Esophagus squamous epithelium (tissue), 4 donors: ENCODE measurements around the gene NAPB.

Experiments
- POLR2A ChIP-seq, 4 donors: fragments of 450-650 bp; IDR thresholded peaks; one replicate each; pipeline ENCODE4 v1.6.1; 2017; ENCODE audit warnings: antibody characterized with exemption in 4 of 4, mild to moderate bottlenecking in 4 of 4, moderate library complexity in 3 of 4
- TF ChIP-seq, protein P1 (sequence below), 6 experiments: fragments of 450-650 bp in 4 of 6; fragments of 200-600 bp in 2 of 6; sonication (generic) in 2 of 6; IDR thresholded peaks; one replicate each; pipeline ENCODE4 v1.5.1; 2016 to 2019; ENCODE audit warnings: antibody characterized with exemption in 6 of 6, mild to moderate bottlenecking in 4 of 6, moderate library complexity in 4 of 6

DNA sequence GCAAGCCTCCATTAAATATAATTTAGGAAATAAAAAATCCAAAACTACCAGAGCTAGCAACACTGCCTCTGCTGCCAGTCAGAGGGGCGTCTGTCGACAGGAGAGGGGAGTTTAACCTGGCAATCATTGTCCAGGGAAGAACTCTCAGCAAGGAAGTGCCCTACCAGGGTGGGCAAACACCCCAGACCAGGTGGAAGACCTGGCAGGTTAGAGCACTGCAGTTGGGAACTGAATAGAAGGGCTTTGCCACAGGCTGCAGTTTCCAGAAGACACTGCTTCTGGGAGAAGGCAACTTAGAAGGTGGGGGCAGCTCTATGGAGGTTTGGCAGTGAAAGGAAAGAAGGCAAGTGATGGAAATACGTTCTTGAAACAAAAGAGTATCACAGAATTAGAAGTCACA, 11.5 kb downstream of the NAPB start:
- no peak for TF ChIP-seq POLR2A (IDR thresholded peaks at IDR 0.05)
- TF ChIP-seq, protein P1, sequence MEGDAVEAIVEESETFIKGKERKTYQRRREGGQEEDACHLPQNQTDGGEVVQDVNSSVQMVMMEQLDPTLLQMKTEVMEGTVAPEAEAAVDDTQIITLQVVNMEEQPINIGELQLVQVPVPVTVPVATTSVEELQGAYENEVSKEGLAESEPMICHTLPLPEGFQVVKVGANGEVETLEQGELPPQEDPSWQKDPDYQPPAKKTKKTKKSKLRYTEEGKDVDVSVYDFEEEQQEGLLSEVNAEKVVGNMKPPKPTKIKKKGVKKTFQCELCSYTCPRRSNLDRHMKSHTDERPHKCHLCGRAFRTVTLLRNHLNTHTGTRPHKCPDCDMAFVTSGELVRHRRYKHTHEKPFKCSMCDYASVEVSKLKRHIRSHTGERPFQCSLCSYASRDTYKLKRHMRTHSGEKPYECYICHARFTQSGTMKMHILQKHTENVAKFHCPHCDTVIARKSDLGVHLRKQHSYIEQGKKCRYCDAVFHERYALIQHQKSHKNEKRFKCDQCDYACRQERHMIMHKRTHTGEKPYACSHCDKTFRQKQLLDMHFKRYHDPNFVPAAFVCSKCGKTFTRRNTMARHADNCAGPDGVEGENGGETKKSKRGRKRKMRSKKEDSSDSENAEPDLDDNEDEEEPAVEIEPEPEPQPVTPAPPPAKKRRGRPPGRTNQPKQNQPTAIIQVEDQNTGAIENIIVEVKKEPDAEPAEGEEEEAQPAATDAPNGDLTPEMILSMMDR (IDR thresholded peaks at IDR 0.05): no peak
